GM18870 (cell line): ENCODE results near the gene CPSF7.
"Not testable (repeated sequence)": the region's sequence is repeated elsewhere in the genome, so short reads cannot be mapped to it uniquely, and the experiment has no call there.

Experiments used
- ATAC-seq: cut with Tn5 transposase; IDR thresholded peaks from one replicate; pipeline ENCODE4 v1.9.1; 2021; ENCODE audit warnings: moderate library complexity; ENCODE audit not compliant: unreplicated experiment

Gene CPSF7

DNA sequence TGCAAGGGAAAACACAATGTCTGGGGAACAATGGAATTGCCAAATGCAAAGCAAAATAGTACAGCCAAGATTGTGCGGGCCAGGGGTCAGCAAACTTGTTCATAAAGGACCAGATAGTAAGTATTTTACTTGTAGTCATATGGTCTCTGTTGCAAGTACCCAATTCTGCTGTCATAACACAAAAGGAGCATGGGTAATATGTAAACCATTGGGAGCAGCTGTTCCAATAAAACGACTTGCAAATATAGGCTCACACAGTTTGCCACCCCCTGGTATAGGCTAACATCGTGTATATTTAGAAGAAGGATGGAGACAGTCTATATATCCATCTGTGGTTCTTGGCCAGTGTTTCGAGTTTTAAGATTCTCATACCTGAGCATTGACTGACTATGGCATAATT is 15.7 kb upstream of the CPSF7 start:
- no peak for ATAC-seq

DNA sequence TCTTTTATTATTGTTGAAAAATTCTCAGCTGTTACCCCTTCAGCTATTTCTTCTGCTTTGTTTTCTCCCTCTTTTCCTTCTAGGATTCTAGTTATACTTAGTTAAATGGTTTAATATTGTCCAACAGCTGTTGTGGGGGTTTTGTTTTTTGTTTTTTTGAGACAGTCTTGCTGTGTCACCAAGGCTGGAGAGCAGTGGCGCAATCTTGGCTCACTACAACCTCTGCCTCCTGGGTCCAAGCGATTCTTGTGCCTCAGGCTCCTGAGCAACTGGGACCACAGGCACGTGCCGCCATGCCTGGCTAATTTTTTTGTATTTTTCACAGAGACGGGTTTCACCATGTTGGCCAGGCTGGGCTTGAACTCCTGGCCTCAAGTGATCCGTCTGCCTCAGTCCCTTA is 12.8 kb upstream of the CPSF7 start:
- ATAC-seq, result no peak

DNA sequence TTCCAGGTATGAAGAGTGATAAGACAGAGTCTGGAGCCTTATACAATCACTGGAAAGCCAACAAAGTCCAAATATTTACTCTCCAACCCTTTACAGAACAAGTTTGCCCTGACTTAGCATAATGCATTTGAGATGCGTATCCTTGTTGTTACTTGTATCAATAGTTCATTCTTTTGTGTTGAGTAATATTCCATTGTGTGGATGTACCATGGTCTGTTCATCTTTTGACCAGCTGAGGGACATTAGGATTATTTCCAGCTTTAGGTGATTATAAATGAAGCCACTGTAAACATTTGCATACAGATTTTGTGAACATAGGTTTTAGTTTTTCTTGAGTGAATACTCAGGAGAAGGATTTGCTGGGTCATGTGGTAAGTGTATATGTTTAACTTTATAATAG is 9.8 kb upstream of the CPSF7 start:
- no peak for ATAC-seq

DNA sequence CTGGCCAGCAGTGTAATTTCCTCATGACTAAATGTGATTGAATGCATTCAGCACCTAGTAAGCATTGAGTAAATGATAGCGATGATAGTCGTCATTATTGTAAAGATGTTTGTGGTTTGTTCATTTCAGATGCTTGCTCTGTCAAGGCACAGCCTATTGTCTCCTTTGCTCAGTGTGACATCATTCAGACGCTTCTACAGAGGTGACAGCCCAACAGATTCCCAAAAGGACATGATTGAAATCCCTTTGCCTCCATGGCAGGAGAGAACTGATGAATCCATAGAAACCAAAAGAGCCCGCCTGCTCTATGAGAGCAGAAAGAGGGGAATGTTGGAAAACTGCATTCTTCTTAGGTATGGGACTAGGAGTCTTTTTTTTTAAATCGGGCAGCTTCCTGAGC is 7.7 kb upstream of the CPSF7 start:
- no peak for ATAC-seq

DNA sequence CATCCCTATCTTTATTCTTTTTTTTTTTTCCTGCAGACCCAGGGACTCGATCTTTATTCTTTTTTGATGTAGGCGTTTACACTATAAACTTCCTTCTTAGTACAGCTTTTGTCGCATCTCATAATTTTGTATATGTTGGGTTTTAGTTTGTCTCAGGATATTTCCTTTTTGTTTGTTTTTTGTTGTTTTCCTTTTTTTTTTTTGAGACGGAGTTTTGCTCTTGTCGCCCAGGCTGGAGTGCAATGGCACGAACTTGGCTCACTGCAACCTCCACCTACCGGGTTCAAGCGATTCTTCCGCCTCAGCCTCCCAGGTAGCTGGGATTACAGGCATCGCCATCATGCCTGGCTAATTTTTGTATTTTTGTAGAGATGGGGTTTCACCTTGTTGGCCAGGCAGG is 1.1 kb upstream of the CPSF7 start:
- ATAC-seq, result not testable (repeated sequence)

DNA sequence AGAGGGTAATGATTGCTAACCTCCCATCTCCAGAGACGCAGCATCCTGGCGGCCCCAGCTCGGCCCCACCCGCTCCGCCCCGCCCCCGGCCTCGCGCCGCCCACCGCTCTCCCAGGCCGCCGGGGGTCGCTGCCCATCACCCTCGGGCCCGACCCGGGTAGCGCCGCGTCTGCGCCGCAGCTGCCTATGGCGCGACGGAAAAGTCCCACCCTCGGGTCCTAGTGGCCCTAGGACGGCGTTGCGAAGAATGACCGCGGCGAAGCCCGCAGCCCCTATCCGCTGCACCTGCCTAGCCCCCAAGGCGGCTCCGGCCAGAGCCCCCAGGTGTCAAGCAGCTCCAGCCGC is 457 bp downstream of the CPSF7 start:
- ATAC-seq, result peak; percentile 33

DNA sequence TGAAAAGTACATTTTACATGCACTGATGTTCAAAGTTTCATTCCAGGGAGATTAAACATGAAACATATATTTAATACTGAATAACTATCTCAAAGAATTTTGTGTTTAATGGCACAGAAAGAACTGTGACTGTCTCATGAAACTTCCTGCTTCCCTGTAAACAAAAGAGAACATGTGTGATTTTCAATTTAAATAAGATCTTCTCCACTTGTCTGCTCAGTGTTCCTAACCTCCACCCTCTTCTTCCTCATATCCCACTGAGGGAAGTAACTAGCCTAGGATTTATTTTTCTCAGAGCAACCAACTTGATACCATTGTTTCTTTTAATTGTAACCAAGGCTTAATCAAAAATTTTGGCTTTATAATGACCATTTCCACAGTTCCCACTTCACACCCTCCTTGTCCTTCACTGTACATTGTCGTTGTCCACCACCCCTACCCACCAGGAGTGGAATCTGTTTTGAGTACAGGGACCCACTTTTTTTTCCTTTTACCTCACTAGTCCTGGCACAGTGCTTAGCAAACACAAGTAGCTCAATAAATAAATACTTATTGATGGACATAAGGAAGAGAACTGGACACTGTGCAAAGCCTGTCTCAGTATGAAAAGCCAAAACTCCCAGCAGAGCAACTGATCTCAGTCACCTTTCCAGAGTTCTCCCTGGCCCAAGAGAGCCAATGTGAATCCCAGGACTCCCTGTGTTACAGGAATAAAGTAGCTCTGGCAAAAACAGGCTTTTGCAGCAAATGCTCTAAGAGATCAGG is 4.2 kb downstream of the CPSF7 start:
- ATAC-seq, result no peak

DNA sequence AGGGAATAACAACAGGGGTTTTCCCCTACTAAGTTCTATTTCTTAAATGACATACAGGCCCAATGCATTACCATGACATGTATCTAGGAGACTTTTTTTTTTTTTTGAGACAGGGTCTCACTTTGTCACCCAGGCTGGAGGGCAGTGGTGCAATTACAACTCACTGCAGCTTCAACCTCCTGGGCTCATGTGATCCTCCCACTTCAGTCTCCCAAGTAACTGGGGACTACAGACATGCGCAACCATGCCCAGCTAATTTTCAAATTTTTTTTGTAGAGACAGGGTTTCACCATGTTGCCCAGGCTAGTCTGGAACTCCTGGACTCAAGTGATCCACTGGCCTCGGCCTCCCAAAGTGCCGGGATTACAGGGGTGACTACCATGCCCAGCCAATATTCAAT is 7.5 kb downstream of the CPSF7 start:
- ATAC-seq, result no peak

DNA sequence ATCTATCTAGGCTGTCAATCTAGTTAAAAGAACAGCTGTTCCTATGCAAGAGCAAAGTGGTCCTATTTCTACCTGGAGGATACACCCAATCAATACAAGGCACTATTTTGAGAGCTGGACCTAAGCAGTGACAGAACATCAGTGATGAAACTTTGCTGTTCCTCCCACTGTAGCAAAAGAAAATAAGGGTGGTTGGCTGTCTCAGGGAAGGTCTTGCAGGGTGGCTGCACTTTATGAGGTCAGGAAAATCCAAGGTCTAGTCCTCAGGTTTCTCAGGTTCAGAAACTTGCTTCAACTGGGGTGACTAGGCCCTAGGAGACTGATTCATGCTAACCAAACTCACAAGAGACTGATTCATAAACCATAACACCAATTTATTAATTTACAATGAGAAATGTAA is 11.6 kb downstream of the CPSF7 start:
- ATAC-seq, result no peak

DNA sequence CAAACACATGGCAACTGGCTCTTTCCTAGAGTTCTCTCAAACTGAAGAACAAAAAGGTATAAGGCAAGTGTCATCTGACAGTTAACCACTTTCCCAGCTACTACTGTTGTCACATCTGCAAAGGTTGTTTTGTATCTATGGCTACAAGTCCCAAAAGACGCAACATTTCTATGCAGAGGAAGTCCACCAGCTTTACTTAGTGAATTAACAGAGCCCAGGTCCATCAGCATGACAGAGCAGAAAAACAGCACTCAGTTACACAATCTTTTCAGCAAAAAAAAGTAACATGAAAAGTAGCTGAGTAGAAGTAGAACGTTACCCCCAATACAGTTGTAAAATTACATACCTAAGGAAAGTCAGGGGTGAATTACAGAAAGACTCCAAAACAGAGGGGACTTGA is 12.1 kb downstream of the CPSF7 start:
- ATAC-seq, result no peak

DNA sequence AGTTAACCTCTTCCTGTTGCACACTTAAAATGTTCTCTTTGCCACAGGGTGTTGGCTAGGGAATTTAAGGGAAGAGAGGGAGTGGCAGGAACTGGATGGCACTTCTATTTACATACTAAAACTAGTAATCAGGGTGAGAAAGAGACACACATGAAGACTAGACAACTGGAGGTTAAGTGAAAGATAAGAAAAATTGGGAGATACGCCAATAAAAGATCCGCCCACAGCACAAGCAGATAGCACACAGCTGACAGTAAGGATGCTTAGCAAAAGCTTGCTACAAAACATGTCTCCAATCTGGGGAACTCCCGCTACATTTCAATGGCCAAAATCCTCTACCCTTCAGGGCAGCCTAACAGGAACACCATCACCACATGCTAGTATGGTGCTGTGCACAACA is 12.8 kb downstream of the CPSF7 start:
- ATAC-seq, result no peak

DNA sequence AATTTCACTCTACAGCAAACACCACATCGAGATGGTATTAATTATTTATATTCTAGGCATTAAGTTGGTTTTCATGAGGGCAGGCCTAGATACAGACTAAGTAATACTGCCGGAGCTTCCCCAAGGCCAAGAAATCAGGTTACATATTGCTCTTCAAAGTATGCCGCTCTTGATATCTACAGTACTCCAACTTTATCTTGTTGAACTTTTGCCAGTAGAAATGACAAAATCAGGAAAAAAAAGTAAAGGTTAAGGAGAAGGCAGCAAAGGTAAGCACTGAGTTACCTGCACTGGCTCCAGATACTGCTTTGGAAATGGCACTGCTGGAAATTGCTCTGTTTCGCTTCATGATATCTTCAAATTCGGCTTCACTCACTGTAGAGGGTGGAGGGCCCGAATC is 14.4 kb downstream of the CPSF7 start:
- ATAC-seq, result no peak

DNA sequence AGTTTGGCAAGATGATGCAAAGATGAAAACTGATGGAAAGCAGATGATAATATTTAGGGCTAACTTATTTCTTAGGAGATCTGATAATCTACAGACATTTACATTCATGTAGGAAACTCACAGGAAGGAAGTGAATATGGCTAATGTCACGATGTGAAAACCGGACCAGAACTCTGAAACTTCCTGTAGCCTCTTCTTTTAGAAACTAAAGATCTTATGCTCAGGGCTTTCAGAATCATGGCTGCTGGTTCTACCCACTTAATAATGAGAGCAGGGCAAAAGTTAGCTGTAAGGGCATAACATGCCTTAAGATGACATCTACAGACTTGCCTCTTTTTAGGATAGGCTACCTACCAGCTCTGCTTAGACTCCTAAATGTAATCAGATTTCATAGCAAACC is 15.2 kb downstream of the CPSF7 start:
- no peak for ATAC-seq

DNA sequence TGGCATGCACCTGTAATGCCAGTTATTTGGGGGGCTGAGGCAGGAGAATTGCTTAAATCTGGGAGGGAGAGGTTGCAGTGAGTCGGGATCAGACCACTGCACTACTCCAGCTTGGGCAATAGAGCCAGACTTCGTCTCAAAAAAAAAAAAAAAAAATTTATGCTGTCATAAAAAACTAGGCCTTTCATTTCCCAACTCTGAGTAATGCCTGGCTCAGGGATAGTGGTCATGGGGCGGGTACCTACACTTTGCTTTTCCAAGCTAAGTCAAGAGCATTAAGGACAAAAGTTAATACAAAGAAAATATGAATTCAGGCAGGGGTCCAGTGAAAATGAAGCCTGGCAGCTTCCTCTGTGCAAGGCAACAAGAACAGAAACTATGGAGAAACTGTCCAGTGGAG is 16.3 kb downstream of the CPSF7 start:
- no peak for ATAC-seq

DNA sequence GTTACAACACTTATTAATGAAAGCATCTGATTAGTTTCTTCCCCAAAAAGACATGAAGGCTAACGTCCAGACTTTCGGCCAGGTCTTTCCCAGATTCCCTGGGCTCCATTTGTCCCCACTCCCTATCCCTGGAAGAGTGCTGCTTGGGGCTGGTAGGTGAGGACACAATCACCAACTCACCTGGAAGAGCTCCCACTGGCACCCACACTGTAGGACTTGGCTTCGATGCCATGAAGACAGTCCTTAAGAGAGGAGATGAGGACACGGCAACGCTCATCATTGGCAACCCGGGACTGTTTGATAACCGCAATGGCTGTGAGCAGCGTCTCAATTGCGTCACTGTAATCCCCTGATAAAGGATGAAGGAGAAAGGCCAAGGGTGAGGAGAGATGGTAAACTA is 18.2 kb downstream of the CPSF7 start:
- no peak for ATAC-seq

DNA sequence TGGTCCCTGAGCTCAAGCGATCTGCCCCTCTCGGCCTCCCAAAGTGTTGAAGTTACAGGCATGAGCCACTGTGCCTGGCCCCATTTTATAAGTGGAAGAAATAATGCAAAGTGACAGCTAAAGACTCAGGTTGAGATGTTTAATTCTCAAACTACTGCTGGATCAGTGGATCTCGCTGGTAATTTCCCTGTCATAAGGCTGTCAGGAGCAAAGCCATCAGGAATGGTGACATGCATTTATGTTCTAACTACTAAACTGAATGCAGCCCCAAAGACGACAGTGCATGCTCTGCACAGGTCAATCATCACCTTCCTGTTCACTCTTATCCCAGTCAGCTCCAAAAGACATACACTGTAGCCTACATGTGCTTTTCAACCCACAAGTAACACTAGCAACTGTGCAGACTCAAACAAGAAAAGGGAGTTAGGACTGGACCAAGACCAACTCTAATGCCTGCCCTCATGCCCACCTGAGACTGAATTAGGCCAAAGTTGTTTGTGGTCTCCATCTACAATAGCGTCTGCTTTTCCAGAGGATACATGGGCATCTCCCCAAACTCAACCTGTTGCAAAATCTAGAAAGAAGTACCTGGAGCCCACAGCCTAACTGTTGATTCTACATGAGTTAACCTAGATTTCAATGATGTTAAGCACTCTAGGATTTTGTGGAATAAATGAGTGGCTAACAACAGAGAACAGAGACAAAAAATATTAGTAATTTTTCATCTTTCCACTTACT is 22.6 kb downstream of the CPSF7 start:
- no peak for ATAC-seq

DNA sequence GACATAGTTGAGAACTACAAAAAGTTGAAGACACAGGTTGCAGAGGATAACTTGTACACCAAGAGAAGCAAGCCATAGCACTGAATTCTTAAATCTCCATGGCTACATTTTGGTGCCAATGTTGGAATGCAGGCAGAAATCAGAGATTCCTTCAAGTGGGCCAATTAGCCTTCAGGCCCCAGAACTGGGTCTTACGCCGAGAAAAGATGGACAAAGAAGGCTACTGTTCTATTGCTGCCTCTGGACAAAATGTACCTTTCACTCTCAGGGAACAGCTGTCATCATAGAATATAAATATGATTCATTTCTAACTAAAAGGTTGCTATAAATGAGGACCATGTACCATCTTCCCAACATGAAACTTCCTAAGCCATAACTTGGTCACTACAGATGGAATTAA is 23.7 kb downstream of the CPSF7 start:
- no peak for ATAC-seq

DNA sequence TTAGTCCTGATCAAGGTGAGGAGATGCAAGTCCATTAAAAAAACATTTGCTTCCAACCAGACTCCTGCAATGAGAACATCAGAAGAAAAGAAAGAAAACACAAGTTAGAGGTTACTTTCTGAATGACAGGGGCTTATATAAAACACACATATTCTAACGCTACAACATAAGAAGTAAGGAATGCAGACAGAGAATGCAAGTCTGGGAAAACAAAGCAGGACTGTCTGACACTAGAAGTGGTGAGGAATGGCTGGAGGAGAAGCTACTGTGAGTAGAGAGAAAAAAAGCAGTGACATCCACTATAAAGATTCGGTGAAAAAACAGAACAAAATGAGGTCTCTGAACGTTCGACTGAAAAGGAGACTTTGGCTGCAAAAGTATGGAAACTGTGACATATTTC is 25.1 kb downstream of the CPSF7 start:
- ATAC-seq, result no peak

DNA sequence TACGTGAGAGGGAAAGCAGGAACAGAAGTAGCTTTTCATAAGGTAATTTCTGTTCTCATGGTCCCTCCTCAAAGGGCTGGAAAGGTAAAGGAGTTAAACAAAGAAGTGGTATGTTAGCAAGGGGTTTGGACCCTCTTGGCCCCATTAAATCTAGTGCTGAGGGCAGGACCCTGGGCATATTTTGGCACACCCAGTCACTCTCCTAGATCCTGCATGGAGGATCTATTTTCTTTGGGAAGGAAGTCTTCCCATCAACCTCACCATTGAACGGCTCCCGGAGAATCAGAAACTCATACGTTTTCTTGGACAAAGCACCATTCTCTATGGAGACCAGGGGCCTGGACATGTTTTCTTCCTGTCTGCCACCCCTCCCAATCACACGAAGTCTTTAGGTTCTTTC is 25.7 kb downstream of the CPSF7 start:
- no peak for ATAC-seq

DNA sequence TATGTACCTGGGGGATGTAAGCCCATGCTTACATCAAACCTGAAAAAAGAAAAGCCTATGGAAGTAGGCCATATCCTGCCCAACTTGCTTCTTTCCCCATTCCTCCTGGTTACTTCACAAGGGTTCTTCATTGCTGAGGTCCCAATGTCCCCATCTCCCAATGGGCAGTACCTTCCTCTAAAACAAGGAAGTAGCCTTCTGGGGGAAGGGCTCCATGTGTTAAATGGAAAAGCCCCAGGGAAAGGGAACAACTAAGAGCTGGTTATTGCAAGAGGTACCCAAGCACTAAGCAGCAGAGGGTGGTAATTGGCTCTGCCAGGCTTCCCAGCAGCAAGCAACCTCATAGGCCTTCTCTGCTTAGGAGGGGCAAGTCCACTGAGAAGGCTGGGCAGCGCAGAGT is 26.1 kb downstream of the CPSF7 start:
- ATAC-seq, result no peak

DNA sequence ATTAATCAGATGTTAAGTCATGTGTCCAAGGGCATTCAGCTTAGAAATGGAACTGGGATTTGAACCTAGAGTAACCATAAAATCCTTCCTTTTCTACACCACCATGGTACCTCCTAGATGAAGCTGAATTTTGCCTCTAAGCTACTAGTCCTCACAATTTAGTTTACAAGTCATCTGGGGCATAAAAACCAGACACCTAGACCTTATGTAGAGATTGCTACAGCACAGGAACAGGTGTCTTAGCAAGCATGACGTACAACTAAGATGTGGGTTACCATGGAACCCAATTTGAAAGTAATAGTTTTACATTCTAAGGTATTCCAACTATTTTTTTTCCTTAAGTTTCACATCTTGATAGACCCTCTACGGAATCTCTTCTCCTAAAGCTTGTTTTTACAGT is 28.2 kb downstream of the CPSF7 start:
- ATAC-seq, result no peak

DNA sequence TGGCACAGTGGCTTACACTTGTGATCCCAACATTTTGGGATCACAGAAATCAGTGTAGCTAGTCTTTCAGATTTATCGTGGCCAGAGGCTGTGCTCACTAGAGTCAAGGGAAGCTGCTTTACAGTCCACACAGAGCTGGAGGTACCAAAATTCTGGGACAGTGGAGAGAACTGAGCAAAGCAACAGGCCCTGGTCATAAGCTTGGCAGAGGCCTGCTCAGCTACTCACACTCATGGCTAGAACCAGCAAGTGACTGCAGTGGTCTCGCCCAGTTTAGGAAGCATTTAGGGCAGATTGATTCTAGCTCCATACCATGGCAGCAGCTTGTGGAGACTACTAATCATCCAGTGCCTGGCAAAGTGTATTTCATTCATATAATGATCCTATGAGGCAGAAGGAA is 28.6 kb downstream of the CPSF7 start:
- ATAC-seq, result no peak
